Breast epithelium (tissue), 3 donors: Measurements from ENCODE around the gene CACNA2D1.

Experiments used
- POLR2A ChIP-seq: fragments of 450-650 bp; IDR thresholded peaks from one replicate; pipeline ENCODE4 v1.6.1; 2016; ENCODE audit warnings: antibody characterized with exemption, mild to moderate bottlenecking, moderate library complexity
- POLR2AphosphoS5 ChIP-seq, 3 donors: sonication (generic); formaldehyde crosslinking; IDR thresholded peaks; one replicate each; pipeline ENCODE4 v1.6.1; 2017; ENCODE audit warnings: antibody characterized with exemption in 3 of 3
- TF ChIP-seq, protein P1 (sequence below), 3 donors: fragments of 450-650 bp; IDR thresholded peaks; one replicate each; pipeline ENCODE4 v1.5.1; 2016 to 2017; ENCODE audit warnings: antibody characterized with exemption in 3 of 3, mild to moderate bottlenecking in 3 of 3, moderate library complexity in 3 of 3

DNA sequence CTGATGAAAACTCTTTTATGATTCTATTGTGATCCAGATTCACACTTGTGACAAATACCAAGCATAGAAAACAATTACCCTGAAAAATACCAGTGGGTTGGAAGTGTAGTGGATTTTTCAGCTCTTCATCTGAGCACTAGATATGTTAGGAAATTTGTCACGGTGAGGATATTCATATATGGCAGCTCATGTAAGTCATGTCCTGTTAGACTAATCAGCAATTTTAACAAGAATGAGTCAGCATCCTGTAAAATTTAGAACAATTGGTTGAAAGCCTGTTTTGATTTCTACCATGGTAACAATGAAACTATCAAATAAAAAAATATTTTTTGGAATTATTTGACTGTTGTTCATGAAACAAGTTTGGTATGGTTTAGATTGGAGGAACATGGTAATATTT, 334.3 kb downstream of the CACNA2D1 start:
- no peak for TF ChIP-seq POLR2A
- TF ChIP-seq, protein P1, sequence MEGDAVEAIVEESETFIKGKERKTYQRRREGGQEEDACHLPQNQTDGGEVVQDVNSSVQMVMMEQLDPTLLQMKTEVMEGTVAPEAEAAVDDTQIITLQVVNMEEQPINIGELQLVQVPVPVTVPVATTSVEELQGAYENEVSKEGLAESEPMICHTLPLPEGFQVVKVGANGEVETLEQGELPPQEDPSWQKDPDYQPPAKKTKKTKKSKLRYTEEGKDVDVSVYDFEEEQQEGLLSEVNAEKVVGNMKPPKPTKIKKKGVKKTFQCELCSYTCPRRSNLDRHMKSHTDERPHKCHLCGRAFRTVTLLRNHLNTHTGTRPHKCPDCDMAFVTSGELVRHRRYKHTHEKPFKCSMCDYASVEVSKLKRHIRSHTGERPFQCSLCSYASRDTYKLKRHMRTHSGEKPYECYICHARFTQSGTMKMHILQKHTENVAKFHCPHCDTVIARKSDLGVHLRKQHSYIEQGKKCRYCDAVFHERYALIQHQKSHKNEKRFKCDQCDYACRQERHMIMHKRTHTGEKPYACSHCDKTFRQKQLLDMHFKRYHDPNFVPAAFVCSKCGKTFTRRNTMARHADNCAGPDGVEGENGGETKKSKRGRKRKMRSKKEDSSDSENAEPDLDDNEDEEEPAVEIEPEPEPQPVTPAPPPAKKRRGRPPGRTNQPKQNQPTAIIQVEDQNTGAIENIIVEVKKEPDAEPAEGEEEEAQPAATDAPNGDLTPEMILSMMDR (IDR thresholded peaks at IDR 0.05): no peak
- no peak for TF ChIP-seq POLR2AphosphoS5 (IDR thresholded peaks at IDR 0.05)
